GM18867 (cell line): ENCODE results near the gene MBD4.
"Not testable (repeated sequence)": the region's sequence is repeated elsewhere in the genome, so short reads cannot be mapped to it uniquely, and the experiment has no call there.

Experiments used
- ATAC-seq: cut with Tn5 transposase; IDR thresholded peaks from one replicate; pipeline ENCODE4 v1.9.1; 2021; ENCODE audit warnings: mild to moderate bottlenecking, moderate library complexity; ENCODE audit not compliant: unreplicated experiment

Gene MBD4

DNA sequence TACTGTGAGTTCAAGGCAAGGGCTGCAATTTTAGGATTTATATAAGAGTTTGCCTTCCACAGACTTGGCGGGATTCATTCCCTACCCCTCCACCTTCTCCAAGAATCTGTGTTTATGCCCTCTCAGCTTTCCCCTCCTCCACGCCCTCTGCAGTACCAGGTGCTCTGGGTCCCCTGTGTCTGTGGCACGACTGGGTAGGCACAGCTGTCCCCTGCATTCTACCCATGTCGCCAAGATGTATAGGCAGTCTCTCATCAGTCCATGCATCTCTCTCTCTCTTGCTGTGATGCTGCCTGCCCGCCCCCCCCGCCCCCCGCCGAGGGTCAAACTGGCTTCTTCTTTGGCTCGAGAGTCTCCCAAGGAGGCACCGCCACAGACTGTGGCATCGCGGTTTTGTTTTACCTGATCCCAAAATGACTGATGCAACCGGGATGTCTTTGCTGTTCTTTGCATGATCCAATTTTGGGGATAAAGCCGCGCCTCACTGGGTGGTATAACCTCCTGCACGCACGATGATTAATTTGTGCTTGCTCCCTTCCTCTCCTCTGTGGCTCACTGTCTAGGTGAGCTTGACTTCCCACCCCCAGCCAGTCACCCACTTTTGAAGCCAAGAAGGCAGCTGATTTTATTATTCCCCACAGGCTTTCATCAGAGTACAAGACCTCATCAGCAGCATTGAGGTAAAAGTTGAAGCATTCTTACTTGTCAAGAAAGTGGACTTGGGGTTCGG lies 55.0 kb downstream of the MBD4 start:
- ATAC-seq: no peak

DNA sequence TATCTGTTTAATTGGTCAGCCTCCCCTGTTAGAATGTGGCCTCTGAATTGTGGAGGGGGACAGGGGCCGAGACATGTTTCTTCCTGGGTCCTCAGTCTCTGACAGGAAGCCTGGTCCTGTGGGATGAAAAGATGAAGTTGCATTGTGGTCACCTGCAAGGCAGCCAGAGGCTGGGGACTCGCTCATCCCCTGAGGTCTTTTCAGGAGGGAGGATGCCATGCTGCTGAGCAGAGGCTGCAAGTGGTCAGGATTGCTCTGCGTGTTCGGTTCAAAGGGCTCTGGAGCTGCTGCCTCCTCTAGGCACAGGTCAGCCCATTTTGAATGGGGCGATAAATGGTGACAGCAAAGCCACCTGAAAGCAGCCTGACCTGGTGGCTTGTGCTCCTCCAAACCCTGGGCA lies 55.6 kb downstream of the MBD4 start:
- not testable (repeated sequence) for ATAC-seq

DNA sequence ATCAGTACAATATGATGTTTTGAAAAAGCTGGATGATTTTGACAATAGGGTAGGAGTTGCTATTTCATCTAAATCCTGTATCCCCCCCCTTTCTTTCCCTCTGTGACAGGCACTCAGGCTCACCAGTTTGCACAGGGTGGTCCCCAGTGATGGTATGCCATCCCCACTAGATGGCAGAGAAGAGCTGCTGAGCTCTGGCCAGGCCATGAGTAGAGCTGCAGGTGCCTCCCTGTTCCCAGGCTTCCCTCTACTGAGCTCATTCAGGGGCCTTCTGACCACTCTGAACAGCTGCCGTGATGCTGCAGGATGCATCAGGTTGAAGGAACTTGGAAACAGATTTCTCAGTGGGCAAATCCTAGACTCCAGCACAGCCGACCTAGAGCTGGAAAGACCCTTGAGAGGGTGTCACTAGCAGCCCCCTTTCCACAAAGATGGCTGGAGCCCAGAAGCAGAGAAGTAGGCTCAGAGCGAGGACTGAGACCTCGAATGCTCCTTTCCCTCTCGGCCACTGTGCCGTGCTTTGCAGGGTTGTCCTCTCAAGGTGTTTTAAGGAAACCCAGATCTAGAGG lies 56.4 kb downstream of the MBD4 start:
- peak; percentile 86 for ATAC-seq

DNA sequence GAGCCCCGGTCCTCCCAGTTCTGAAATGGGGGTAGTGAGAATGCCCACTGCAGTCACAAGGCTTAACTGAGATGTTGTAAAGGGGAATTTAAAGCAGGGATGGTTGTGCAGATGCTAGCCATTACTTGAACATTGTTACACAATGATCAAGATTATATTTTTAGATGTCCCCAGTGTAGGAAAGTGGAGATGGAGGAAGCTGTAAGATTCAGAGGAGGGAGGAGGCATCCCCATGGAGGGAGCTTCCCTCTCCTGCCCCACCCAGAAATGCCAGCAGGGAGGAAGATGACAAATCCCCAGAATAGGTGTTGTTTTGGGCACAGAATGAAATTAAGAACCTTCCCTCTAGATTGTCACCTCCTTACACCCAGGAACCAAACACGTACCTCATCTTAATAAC lies 57.4 kb downstream of the MBD4 start:
- no peak for ATAC-seq
